Neuronal stem cell (in vitro differentiated cells): Measurements from ENCODE around the gene PRKCE.

Source experiments
- DNase-seq: peaks from one replicate; pipeline ENCODE4 v3.0.0-alpha.2; 2013; ENCODE audit warnings: low spot score
- H2AFZ ChIP-seq: one replicate; pipeline ENCODE4 v1.6.1; 2013; ENCODE audit warnings: mild to moderate bottlenecking, low read length, inconsistent platforms
- H2AK5ac ChIP-seq: 2 replicates; pipeline ENCODE4 v1.6.1; 2013; ENCODE audit warnings: low read depth, mild to moderate bottlenecking, inconsistent platforms, low read length, moderate library complexity, mixed read lengths
- H2BK120ac ChIP-seq: 2 replicates; pipeline ENCODE4 v1.6.1; 2013; ENCODE audit warnings: low read depth, mild to moderate bottlenecking, inconsistent platforms, low read length, moderate library complexity, mixed read lengths
- H2BK12ac ChIP-seq: one replicate; pipeline ENCODE4 v1.6.1; 2013; ENCODE audit warnings: low read length, inconsistent platforms
- H2BK15ac ChIP-seq: 2 replicates; pipeline ENCODE4 v1.6.1; 2013; ENCODE audit warnings: mild to moderate bottlenecking, low read length, inconsistent platforms, mixed read lengths
- H2BK5ac ChIP-seq: one replicate; pipeline ENCODE4 v1.6.1; 2013; ENCODE audit warnings: inconsistent platforms, mild to moderate bottlenecking, low read length, moderate library complexity
- H3K14ac ChIP-seq: one replicate; pipeline ENCODE4 v1.6.1; 2013; ENCODE audit warnings: low read length, inconsistent platforms
- H3K18ac ChIP-seq: 2 replicates; pipeline ENCODE4 v1.6.1; 2013; ENCODE audit warnings: low read length, inconsistent platforms
- H3K23ac ChIP-seq: 2 replicates; pipeline ENCODE4 v1.6.1; 2013; ENCODE audit warnings: low read depth, mild to moderate bottlenecking, mixed read lengths, low read length, inconsistent platforms; ENCODE audit not compliant: poor library complexity
- H3K27ac ChIP-seq: replicated peaks from 3 replicates; pipeline ENCODE4 v1.5.1; 2013; ENCODE audit warnings: low read length, inconsistent platforms
- H3K27me3 ChIP-seq, 3 experiments: 2 replicates each; pipeline ENCODE4 v1.6.1; 2013; ENCODE audit warnings: low read length in 3 of 3, mild to moderate bottlenecking in 2 of 3, inconsistent platforms in 1 of 3, low read depth in 1 of 3, mixed read lengths in 1 of 3, moderate library complexity in 1 of 3; ENCODE audit not compliant: control insufficient read depth in 3 of 3, insufficient read depth in 3 of 3
- H3K36me3 ChIP-seq, 2 donors: replicated peaks in 1 of 2; 2 replicates each; pipeline ENCODE4 v1.6.1; 2013; ENCODE audit warnings: low read length in 2 of 2; ENCODE audit not compliant: control insufficient read depth in 2 of 2, insufficient read depth in 2 of 2
- H3K4ac ChIP-seq: 2 replicates; pipeline ENCODE4 v1.6.1; 2013; ENCODE audit warnings: inconsistent platforms, mild to moderate bottlenecking, low read length, moderate library complexity
- H3K4me1 ChIP-seq, 2 donors: 1 replicate in 1 of 2; 2 replicates in 1 of 2; pipeline ENCODE4 v1.6.1; 2013; ENCODE audit warnings: low read length in 2 of 2, low read depth in 1 of 2; ENCODE audit not compliant: control insufficient read depth in 2 of 2, insufficient read depth in 1 of 2
- H3K4me2 ChIP-seq: one replicate; pipeline ENCODE4 v1.6.1; 2013; ENCODE audit warnings: mild to moderate bottlenecking, low read length, inconsistent platforms; ENCODE audit not compliant: insufficient read depth, poor library complexity, severe bottlenecking
- H3K4me3 ChIP-seq, 2 donors: 2 replicates each; pipeline ENCODE4 v1.5.1; 2013; ENCODE audit warnings: low read length in 2 of 2, mild to moderate bottlenecking in 2 of 2, inconsistent platforms in 1 of 2, moderate library complexity in 1 of 2
- H3K79me1 ChIP-seq: one replicate; pipeline ENCODE4 v1.6.1; 2013; ENCODE audit warnings: low read depth, mild to moderate bottlenecking, inconsistent platforms, low read length, moderate library complexity
- H3K9ac ChIP-seq: one replicate; pipeline ENCODE4 v1.6.1; 2013; ENCODE audit warnings: mild to moderate bottlenecking, low read depth, low read length, inconsistent platforms; ENCODE audit not compliant: poor library complexity
- H3K9me3 ChIP-seq, 2 donors: replicated peaks in 1 of 2; 2 replicates each; pipeline versions ENCODE3 to v1.6.1; 2013; ENCODE audit warnings: low read length in 2 of 2, mild to moderate bottlenecking in 2 of 2, inconsistent platforms in 1 of 2, low read depth in 1 of 2, mixed read lengths in 1 of 2, moderate library complexity in 1 of 2; ENCODE audit not compliant: control insufficient read depth in 2 of 2, insufficient read depth in 1 of 2
- H4K8ac ChIP-seq: one replicate; pipeline ENCODE4 v1.6.1; 2013; ENCODE audit warnings: low read depth, mild to moderate bottlenecking, inconsistent platforms, low read length, moderate library complexity
- H4K91ac ChIP-seq: one replicate; pipeline ENCODE4 v1.6.1; 2013; ENCODE audit warnings: low read length, low read depth, mild to moderate bottlenecking, inconsistent platforms; ENCODE audit not compliant: poor library complexity
- WGBS, 2 donors: extraction: QIAGEN DNeasy Blood & Tissue Kit; methylation state at CpG; one replicate each; pipeline ENCODE4 v1.1.7; 2013; ENCODE audit warnings: missing lambda C conversion rate in 2 of 2, mixed read lengths in 1 of 2; ENCODE audit not compliant: insufficient read length in 2 of 2, insufficient replicate concordance in 1 of 2; ENCODE audit errors: extremely low coverage in 2 of 2; 5-methylcytosine and 5-hydroxymethylcytosine counted together

The PRKCE gene

GRCh38 chr2:45855374-45855773 is 203.9 kb downstream of the PRKCE start:
- H4K91ac ChIP-seq = no peak overlapping the region
- H4K8ac ChIP-seq = no peak overlapping the region
- no CpG with 5 or more reads among the region's 3 CpGs for WGBS, 2 donors
- no peak overlapping the region for H3K4me2 ChIP-seq
- no peak overlapping the region for H2AFZ ChIP-seq
- no peak overlapping the region for H3K4ac ChIP-seq
- peak overlapping the region; percentile 36 for H2BK12ac ChIP-seq
- no peaks in the 10 kb centered on the region for H3K79me1 ChIP-seq
- no peaks in the 10 kb centered on the region for H3K36me3 ChIP-seq
- H2BK120ac ChIP-seq = no peak overlapping the region
- H3K9ac ChIP-seq = no peak overlapping the region
- no peak overlapping the region for H3K23ac ChIP-seq
- no peaks in the 10 kb centered on the region for H3K9me3 ChIP-seq
- H3K4me3 ChIP-seq = no peak overlapping the region
- no peaks in the 10 kb centered on the region for H3K27me3 ChIP-seq
- H3K27ac ChIP-seq = no peak overlapping the region
- H3K18ac ChIP-seq = no peak overlapping the region
- H2BK5ac ChIP-seq = no peak overlapping the region
- no peak for DNase-seq
- peaks cover 6 to 8% of the 10 kb centered on the region in 2 donors for H3K4me1 ChIP-seq
- no peak overlapping the region for H3K14ac ChIP-seq
- no peak overlapping the region for H2BK15ac ChIP-seq
- H2AK5ac ChIP-seq = no peak overlapping the region

DNA sequence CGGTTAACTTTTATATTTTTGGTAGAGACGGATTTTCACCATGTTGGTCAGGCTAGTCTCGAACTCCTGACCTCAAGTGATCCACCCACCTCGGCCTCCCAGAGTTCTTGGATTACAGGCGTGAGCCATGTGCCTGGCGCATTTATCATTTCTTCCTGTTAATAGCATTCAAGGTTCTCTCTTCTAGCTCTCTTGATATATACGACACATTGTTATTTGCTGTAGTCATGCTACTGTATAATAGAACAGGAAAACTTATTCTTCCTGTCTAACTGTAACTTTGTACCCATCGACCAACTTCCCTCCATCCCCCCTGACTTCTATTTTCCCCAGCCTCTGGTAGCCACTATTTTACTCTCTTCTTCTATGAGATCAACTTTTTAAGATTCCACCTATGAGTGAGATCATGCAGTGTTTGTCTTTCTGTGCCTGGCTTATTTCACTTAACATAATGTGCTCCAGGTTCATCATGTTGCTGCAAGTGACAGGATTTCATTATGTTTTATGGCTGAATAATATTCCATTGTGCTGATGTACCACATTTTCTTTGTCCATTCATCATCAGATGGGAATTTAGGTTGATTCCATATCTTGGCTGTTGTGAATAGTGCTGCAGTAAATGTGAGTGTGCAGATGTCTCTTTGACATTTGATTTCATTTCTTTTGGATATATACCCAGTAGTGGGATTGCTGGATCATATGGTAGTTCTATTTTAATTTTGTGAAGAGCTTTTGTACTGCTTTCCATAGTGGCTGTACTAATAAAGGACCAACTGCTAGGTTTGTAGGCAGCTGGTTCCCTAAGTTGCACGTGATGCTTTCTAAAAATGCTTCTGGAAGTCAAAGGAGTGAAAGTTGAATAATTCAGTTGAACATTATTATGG is 205.2 kb downstream of the PRKCE start:
- Histone ChIP-seq H2BK12ac (no peak overlapping the region), H2AK5ac (no peak overlapping the region), H3K9me3 (no peaks in the 10 kb centered on the region), H3K14ac (no peak overlapping the region), H2BK120ac (no peak overlapping the region), H3K4me2 (no peak overlapping the region), H4K91ac (no peak overlapping the region), H2AFZ (no peak overlapping the region), H3K79me1 (no peaks in the 10 kb centered on the region), H3K27ac (no peak overlapping the region), H3K4me1 (peaks cover 10 to 20% of the 10 kb centered on the region in 2 donors), H3K27me3 (no peaks in the 10 kb centered on the region), H3K18ac (no peak overlapping the region), H2BK5ac (no peak overlapping the region), H3K36me3 (no peaks in the 10 kb centered on the region), H3K23ac (no peak overlapping the region), H2BK15ac (no peak overlapping the region), H3K4me3 (no peak overlapping the region), H3K9ac (no peak overlapping the region), H4K8ac (no peak overlapping the region), H3K4ac (no peak overlapping the region)
- WGBS, 2 donors = no CpG with 5 or more reads among the region's 9 CpGs
- no peak for DNase-seq

DNA sequence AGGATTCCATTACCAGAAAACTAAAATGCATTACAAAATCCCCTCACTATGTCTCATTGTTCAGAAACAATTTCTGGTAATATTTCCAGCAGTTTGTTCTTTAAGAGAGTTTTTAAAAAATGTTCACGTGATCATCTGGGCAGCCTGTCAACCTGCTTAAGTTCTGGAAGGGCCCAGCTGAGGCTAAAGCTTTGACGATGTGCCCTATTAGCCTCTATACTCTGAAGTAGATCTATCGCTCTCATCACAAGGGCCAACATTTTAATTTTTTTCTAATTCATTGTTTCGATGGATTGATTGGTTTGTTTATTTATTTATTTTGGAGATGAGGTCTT is 205.8 kb downstream of the PRKCE start:
- Histone ChIP-seq H3K79me1 (no peaks in the 10 kb centered on the region), H2BK5ac (no peak overlapping the region), H3K36me3 (no peaks in the 10 kb centered on the region), H3K27me3 (no peaks in the 10 kb centered on the region), H4K8ac (no peak overlapping the region), H2AK5ac (no peak overlapping the region), H3K9me3 (no peaks in the 10 kb centered on the region), H3K9ac (no peak overlapping the region), H2AFZ (no peak overlapping the region), H3K23ac (no peak overlapping the region), H3K4ac (no peak overlapping the region), H3K4me1 (peaks cover 10 to 20% of the 10 kb centered on the region in 2 donors), H3K27ac (no peak overlapping the region), H3K18ac (no peak overlapping the region), H2BK12ac (no peak overlapping the region), H3K14ac (no peak overlapping the region), H2BK120ac (no peak overlapping the region), H2BK15ac (no peak overlapping the region), H3K4me3 (no peak overlapping the region), H4K91ac (no peak overlapping the region), H3K4me2 (no peak overlapping the region)
- 100% methylated on average over 1 of the region's 4 CpGs; no CpG with 5 or more reads in 1 of the 2 donors for WGBS, 2 donors
- DNase-seq = no peak

GRCh38 chr2:45857867-45858520 is 206.5 kb downstream of the PRKCE start:
- Histone ChIP-seq H2BK12ac (no peak overlapping the region), H3K4me3 (no peak overlapping the region), H2AK5ac (no peak overlapping the region), H3K79me1 (no peaks in the 10 kb centered on the region), H3K27ac (no peak overlapping the region), H2BK120ac (no peak overlapping the region), H3K14ac (no peak overlapping the region), H3K4ac (no peak overlapping the region), H3K18ac (no peak overlapping the region), H2BK5ac (no peak overlapping the region), H2BK15ac (no peak overlapping the region), H3K9me3 (no peaks in the 10 kb centered on the region), H3K27me3 (no peaks in the 10 kb centered on the region), H4K91ac (no peak overlapping the region), H2AFZ (no peak overlapping the region), H4K8ac (no peak overlapping the region), H3K4me2 (no peak overlapping the region), H3K4me1 (peaks cover 10 to 20% of the 10 kb centered on the region in 2 donors), H3K9ac (no peak overlapping the region), H3K23ac (no peak overlapping the region), H3K36me3 (no peaks in the 10 kb centered on the region)
- no peak for DNase-seq
- no CpG with 5 or more reads among the region's 11 CpGs for WGBS, 2 donors
